ENCODE results near the gene C17orf100. TPM values are rescaled to one million over a fixed set of nuclear protein-coding genes. Genes with fewer than 3 reads are reported as not detected.

C17orf100 gene
- total RNA-seq, 4 donors from 2014 or later, result 0.50 to 1.5 (median 0.84) TPM

- Histone ChIP-seq H3K9me3 (no peaks in the 10 kb centered on the region), H3K27ac (replicated peaks in 1 of 4) (no peak overlapping the region), H3K27me3 (peaks cover 0 to 53% (median 0%) of the 10 kb centered on the region in 4 donors), H3K36me3 (no peaks in the 10 kb centered on the region), H3K4me1 (no peaks in the 10 kb centered on the region), H3K4me3 (no peak overlapping the region)
- 84% methylated on average over 4 of the region's 4 CpGs for WGBS
- TF ChIP-seq POLR2A (IDR thresholded peaks at IDR 0.05; ENCODE audit: low read depth) (no peak), CTCF (IDR thresholded peaks at IDR 0.05) (no peak), POLR2AphosphoS5 (IDR thresholded peaks at IDR 0.05) (no peak), EP300 (IDR thresholded peaks at IDR 0.05) (no peak)
- DNase-seq (ENCODE audit: extremely low spot score), result no peak
- intact Hi-C loops (cut with DNase I), result no loop called here
Measured at GRCh38 chr17:6682339-6682738, 30.8 kb downstream of the C17orf100 start.

- intact Hi-C loops (cut with DNase I), result no loop called here
- Histone ChIP-seq H3K27ac (replicated peaks in 1 of 4) (no peak overlapping the region), H3K4me3 (no peak overlapping the region), H3K36me3 (no peaks in the 10 kb centered on the region), H3K4me1 (no peaks in the 10 kb centered on the region), H3K9me3 (no peaks in the 10 kb centered on the region), H3K27me3 (peaks cover 0 to 50% (median 0%) of the 10 kb centered on the region in 4 donors)
- TF ChIP-seq CTCF (IDR thresholded peaks at IDR 0.05) (no peak), POLR2A (IDR thresholded peaks at IDR 0.05; ENCODE audit: low read depth) (no peak), POLR2AphosphoS5 (IDR thresholded peaks at IDR 0.05) (no peak), EP300 (IDR thresholded peaks at IDR 0.05) (no peak)
- DNase-seq (ENCODE audit: extremely low spot score), result no peak
- 82% methylated on average over 3 of the region's 3 CpGs for WGBS
Measured at GRCh38 chr17:6683081-6683684, 31.6 kb downstream of the C17orf100 start.

- TF ChIP-seq EP300 (IDR thresholded peaks at IDR 0.05) (no peak), POLR2AphosphoS5 (IDR thresholded peaks at IDR 0.05) (no peak), POLR2A (IDR thresholded peaks at IDR 0.05; ENCODE audit: low read depth) (no peak)
- Histone ChIP-seq H3K9me3 (no peaks in the 10 kb centered on the region), H3K27ac (replicated peaks in 1 of 4) (no peak overlapping the region), H3K4me1 (no peaks in the 10 kb centered on the region), H3K36me3 (no peaks in the 10 kb centered on the region), H3K27me3 (peaks cover 0 to 43% (median 0%) of the 10 kb centered on the region in 4 donors), H3K4me3 (no peak overlapping the region)
- intact Hi-C loops (cut with DNase I), result no loop called here
- WGBS, result 74% methylated on average over 3 of the region's 3 CpGs
- DNase-seq (ENCODE audit: extremely low spot score), result no peak
Measured at GRCh38 chr17:6683730-6684459, 32.3 kb downstream of the C17orf100 start.

GRCh38 chr17:6684460-6684783 is 32.9 kb downstream of the C17orf100 start:
- DNase-seq (ENCODE audit: extremely low spot score), result no peak
- intact Hi-C loops (cut with DNase I), result no loop called here
- Histone ChIP-seq H3K4me3 (no peak overlapping the region), H3K4me1 (no peaks in the 10 kb centered on the region), H3K27me3 (peaks cover 0 to 43% (median 0%) of the 10 kb centered on the region in 4 donors), H3K36me3 (no peaks in the 10 kb centered on the region), H3K9me3 (no peaks in the 10 kb centered on the region), H3K27ac (replicated peaks in 1 of 4) (no peak overlapping the region)
- TF ChIP-seq POLR2A (IDR thresholded peaks at IDR 0.05; ENCODE audit: low read depth) (no peak), EP300 (IDR thresholded peaks at IDR 0.05) (no peak), CTCF (IDR thresholded peaks at IDR 0.05) (no peak), POLR2AphosphoS5 (IDR thresholded peaks at IDR 0.05) (no peak)
- WGBS, result 60% methylated on average over 4 of the region's 7 CpGs

- no peak for TF ChIP-seq EP300 (IDR thresholded peaks at IDR 0.05)
- no peak for TF ChIP-seq POLR2AphosphoS5 (IDR thresholded peaks at IDR 0.05)
- TF ChIP-seq POLR2A (IDR thresholded peaks at IDR 0.05; ENCODE audit: low read depth), result no peak
- no peak for TF ChIP-seq CTCF (IDR thresholded peaks at IDR 0.05)
- WGBS, result 75% methylated on average over 11 of the region's 14 CpGs
Measured at GRCh38 chr17:6684881-6685767, 33.6 kb downstream of the C17orf100 start.

More at GRCh38 chr17:6684881-6685767, 33.6 kb downstream of the C17orf100 start:
- intact Hi-C loops (cut with DNase I), result no loop called here
- H3K4me1 ChIP-seq, result no peaks in the 10 kb centered on the region
- no peak overlapping the region for H3K27ac ChIP-seq (replicated peaks in 1 of 4)
- no peak overlapping the region for H3K4me3 ChIP-seq
- no peaks in the 10 kb centered on the region for H3K9me3 ChIP-seq
- H3K36me3 ChIP-seq, result no peaks in the 10 kb centered on the region
- peaks cover 0 to 44% (median 0%) of the 10 kb centered on the region in 4 donors for H3K27me3 ChIP-seq
- DNase-seq (ENCODE audit: extremely low spot score), result no peak
